GM12878 (cell line): Measurements from ENCODE around the gene TRNT1. TPM values are rescaled to one million over a fixed set of nuclear protein-coding genes. Genes with fewer than 3 reads are reported as not detected.

Experiments used
- ATAC-seq: fragments of 200-7000 bp; cut with Tn5 transposase; 3 replicates; pipeline ENCODE4 v1.9.1; 2020; ENCODE audit warnings: mild to moderate bottlenecking, moderate library complexity
- BruUV-seq: library from RNA; stranded (reverse); fragments of 400-500 nt; replicated peaks from 2 replicates; lab custom pipeline; 2021; lab: Mats Ljungman, UMichigan
- CTCF ChIA-PET: fragments of 300-600 bp; sonication (Branson Sonifier 250); formaldehyde crosslinking; extraction: SDS; loops from one replicate; lab custom pipeline; 2021; ENCODE audit warnings: inconsistent platforms; lab: Yijun Ruan, JAX
- POLR2A ChIA-PET: fragments of 350-600 bp; formaldehyde crosslinking; extraction: SDS; loops from one replicate; lab custom pipeline; 2021; ENCODE audit warnings: inconsistent platforms; lab: Charles Lee
- RAD21 ChIA-PET: fragments of 300-600 bp; sonication (Branson Sonifier 250); formaldehyde crosslinking; loops from one replicate; lab custom pipeline; 2023; ENCODE audit warnings: antibody characterized with exemption; ENCODE audit not compliant: unreplicated experiment; lab: Charles Lee
- SMC1A ChIA-PET: fragments of 300-600 bp; sonication (Branson Sonifier 250); formaldehyde crosslinking; loops from one replicate; lab custom pipeline; 2023; ENCODE audit not compliant: unreplicated experiment, uncharacterized antibody; lab: Charles Lee
- DNase-seq: peaks from one replicate; pipeline ENCODE4 v3.0.0-alpha.2; 2011; ENCODE audit warnings: low read depth, low spot score
- FAIRE-seq: peaks from 3 replicates; lab custom pipeline; 2011; peaks lifted over from hg19 to GRCh38; lab: Jason Lieb, UNC
- H2AFZ ChIP-seq: 2 replicates; pipeline ENCODE4 v1.6.0; 2011; ENCODE audit warnings: low read depth, low read length, control low read depth; ENCODE audit not compliant: control insufficient read depth
- H3K27ac ChIP-seq: 2 replicates; pipeline ENCODE4 v1.5.1; 2011; ENCODE audit warnings: control low read depth; ENCODE audit not compliant: control insufficient read depth, insufficient read depth
- H3K27me3 ChIP-seq, 2 experiments: replicated peaks in 1 of 2; 2 replicates each; pipeline versions ENCODE4 v1.6.0 to v1.6.1; 2011; ENCODE audit warnings: low read length in 1 of 2; ENCODE audit not compliant: control insufficient read depth in 2 of 2, insufficient read depth in 2 of 2
- H3K36me3 ChIP-seq, 2 experiments: 2 replicates each; pipeline ENCODE4 v1.5.1; 2011; ENCODE audit warnings: low read length in 1 of 2; ENCODE audit not compliant: control insufficient read depth in 2 of 2, insufficient read depth in 2 of 2
- H3K4me1 ChIP-seq: 2 replicates; pipeline ENCODE4 v1.6.1; 2011; ENCODE audit warnings: mild to moderate bottlenecking, low read length, moderate library complexity, mixed read lengths; ENCODE audit not compliant: control insufficient read depth, insufficient read depth
- H3K4me2 ChIP-seq: 2 replicates; pipeline ENCODE4 v1.6.0; 2011; ENCODE audit warnings: control low read depth; ENCODE audit not compliant: control insufficient read depth, insufficient read depth
- H3K4me3 ChIP-seq: fragments of 200-600 bp; sonication (generic); 2 replicates; pipeline ENCODE4 v1.5.1; 2016
- H3K79me2 ChIP-seq: 2 replicates; pipeline ENCODE4 v1.6.0; 2011; ENCODE audit warnings: low read length; ENCODE audit not compliant: control insufficient read depth, insufficient read depth
- H3K9ac ChIP-seq: 2 replicates; pipeline ENCODE4 v1.8.0; 2011; ENCODE audit warnings: low read length, control low read depth, mixed read lengths; ENCODE audit not compliant: control insufficient read depth, insufficient read depth
- H3K9me3 ChIP-seq: replicated peaks from 3 replicates; pipeline ENCODE4 v1.5.1; 2011; ENCODE audit warnings: mild to moderate bottlenecking, low read length; ENCODE audit not compliant: control insufficient read depth, insufficient read depth
- H4K20me1 ChIP-seq: 2 replicates; pipeline ENCODE4 v1.6.0; 2011; ENCODE audit not compliant: control insufficient read depth, insufficient read depth
- ATF2 ChIP-seq: IDR thresholded peaks from 2 replicates; pipeline ENCODE4 v1.6.1; 2012; ENCODE audit warnings: low read length, inconsistent platforms
- ATF3 ChIP-seq: IDR thresholded peaks from 2 replicates; pipeline ENCODE4 v1.6.1; 2011; ENCODE audit warnings: low read depth, mild to moderate bottlenecking, low read length, moderate library complexity, borderline replicate concordance; ENCODE audit errors: extremely low read depth
- HDAC6 ChIP-seq: fragments of 200-600 bp; sonication (generic); IDR thresholded peaks from one replicate; pipeline ENCODE4 v1.8.0; 2017; ENCODE audit warnings: antibody characterized with exemption; ENCODE audit not compliant: unreplicated experiment
- JUND ChIP-seq: IDR thresholded peaks from 2 replicates; pipeline ENCODE4 v1.6.1; 2012; ENCODE audit warnings: low read depth, mild to moderate bottlenecking, low read length, improper control_type of control experiment, moderate library complexity
- PML ChIP-seq: IDR thresholded peaks from 2 replicates; pipeline ENCODE4 v1.6.1; 2012; ENCODE audit warnings: low read length, inconsistent platforms
- POLR2AphosphoS2 ChIP-seq: IDR thresholded peaks from 2 replicates; pipeline ENCODE4 v1.6.1; 2011; ENCODE audit warnings: low read depth, mild to moderate bottlenecking, low read length, improper control_type of control experiment, moderate library complexity
- SIN3A ChIP-seq: IDR thresholded peaks from 2 replicates; pipeline ENCODE4 v1.6.1; 2012; ENCODE audit warnings: low read depth, low read length, improper control_type of control experiment
- SP1 ChIP-seq: IDR thresholded peaks from one replicate; pipeline ENCODE4 v1.6.1; 2011; ENCODE audit warnings: low read depth, low read length
- ZNF217 ChIP-seq: fragments of 450-650 bp; IDR thresholded peaks from 2 replicates; pipeline ENCODE4 v1.6.1; 2017; ENCODE audit warnings: antibody characterized with exemption, mild to moderate bottlenecking
- WGBS: methylation state at CpG from one replicate; pipeline ENCODE4 v1.1.6; 2016; ENCODE audit warnings: low lambda C conversion rate; ENCODE audit not compliant: insufficient replicate concordance, insufficient coverage; ENCODE audit errors: missing lambda C conversion rate; 5-methylcytosine and 5-hydroxymethylcytosine counted together
- in situ Hi-C: fragments of 300-500 bp; cut with MboI; formaldehyde crosslinking; loops from 9 replicates; pipeline ENCODE4 v1.14.3; 2018; ENCODE audit warnings: mixed read lengths
- intact Hi-C: fragments of 100-400 bp; cut with micrococcal nuclease; formaldehyde crosslinking; loops from one replicate; pipeline ENCODE4 v1.14.2; 2022; ENCODE audit not compliant: unreplicated experiment
- polyA plus RNA-seq, 11 experiments: library from polyadenylated mRNA; depleted of rRNA in 4 of 11; unstranded in 6 of 11; stranded (reverse) in 5 of 11; fragments of >200 nt; fragmentation: Nextera tagmentation in 4 of 11; fragmentation: Illumina TruSeq in 1 of 11; extraction: Ambion mirVana in 4 of 11; extraction: Trizol in 1 of 11; gene quantifications; 1 replicate in 1 of 11; 2 replicates in 10 of 11; pipeline versions ENCODE4 v1.2.1 to v1.2.3, GENCODE V29; 2011 to 2016; ENCODE audit warnings: inconsistent platforms in 2 of 11, missing spikeins in 2 of 11, low read depth in 1 of 11
- total RNA-seq, 4 experiments: library from RNA; depleted of rRNA in 3 of 4; stranded (reverse); fragments of >200 nt in 3 of 4; fragmentation: Illumina TruSeq in 1 of 4; extraction: Trizol in 1 of 4; gene quantifications; 2 replicates each; pipeline versions ENCODE4 v1.2.1 to v1.2.3, GENCODE V29; 2013 to 2021
- TF ChIP-seq, protein P1 (sequence below): fragments of 450-650 bp; IDR thresholded peaks from 2 replicates; pipeline ENCODE4 v1.6.1; 2017; ENCODE audit warnings: mild to moderate bottlenecking, low read depth, inconsistent platforms; ENCODE audit not compliant: poor library complexity, severe bottlenecking
- TF ChIP-seq, protein P2 (sequence below): fragments of 450-650 bp; conservative IDR thresholded peaks from 2 replicates; pipeline ENCODE4 v1.6.1; 2017; ENCODE audit warnings: mild to moderate bottlenecking, moderate library complexity

TRNT1 gene
- total and polyA plus RNA-seq, 10 of the 15 experiments (the other 5 are each of a cell fraction or from before 2014, with no cell fraction given): 28.6 to 54.9 (median 36.6) TPM

DNA sequence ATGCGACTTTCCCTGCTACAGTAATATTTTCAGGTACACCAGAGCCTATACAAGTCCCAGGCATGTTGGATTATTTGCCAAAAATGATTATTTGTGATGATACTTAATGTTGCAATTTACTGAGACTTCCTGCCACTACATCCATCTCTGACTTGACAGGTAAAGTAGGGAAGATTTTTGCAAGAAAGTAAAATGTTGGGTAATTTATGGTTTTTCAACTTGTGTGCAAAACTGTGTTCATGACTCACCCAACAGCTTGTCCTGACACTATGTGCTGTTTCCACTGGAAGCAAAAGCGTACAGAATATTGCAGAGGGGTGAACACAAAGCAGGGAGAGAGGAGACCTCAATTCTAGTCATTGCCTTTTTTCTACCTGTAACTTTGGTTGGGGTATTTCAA, 58.1 kb downstream of the TRNT1 start:
- Histone ChIP-seq H3K4me3 (no peak overlapping the region), H3K9me3 (no peaks in the 10 kb centered on the region), H3K27ac (no peak overlapping the region), H3K79me2 (no peaks in the 10 kb centered on the region), H3K4me2 (no peak overlapping the region), H4K20me1 (no peaks in the 10 kb centered on the region), H3K9ac (no peak overlapping the region), H3K4me1 (no peaks in the 10 kb centered on the region), H2AFZ (no peak overlapping the region), H3K36me3 (no peaks in the 10 kb centered on the region), H3K27me3 (peaks cover 0 to 2% of the 10 kb centered on the region in 2 experiments; a peak in 1 of 4 replicates)
- SMC1A ChIA-PET: no interaction called here
- 0% methylated on average over 2 of the region's 2 CpGs for WGBS
- ATAC-seq (no peak), FAIRE-seq (no peak), DNase-seq (no peak)
- CTCF ChIA-PET: no interaction called here
- intact Hi-C loops: no loop called here
- RAD21 ChIA-PET: no interaction called here
- TF ChIP-seq PML (no peak), SP1 (no peak), ZNF217 (no peak), ATF2 (no peak), POLR2AphosphoS2 (no peak), HDAC6 (no peak), SIN3A (no peak), ATF3 (no peak), JUND (no peak)
- TF ChIP-seq, protein P1, sequence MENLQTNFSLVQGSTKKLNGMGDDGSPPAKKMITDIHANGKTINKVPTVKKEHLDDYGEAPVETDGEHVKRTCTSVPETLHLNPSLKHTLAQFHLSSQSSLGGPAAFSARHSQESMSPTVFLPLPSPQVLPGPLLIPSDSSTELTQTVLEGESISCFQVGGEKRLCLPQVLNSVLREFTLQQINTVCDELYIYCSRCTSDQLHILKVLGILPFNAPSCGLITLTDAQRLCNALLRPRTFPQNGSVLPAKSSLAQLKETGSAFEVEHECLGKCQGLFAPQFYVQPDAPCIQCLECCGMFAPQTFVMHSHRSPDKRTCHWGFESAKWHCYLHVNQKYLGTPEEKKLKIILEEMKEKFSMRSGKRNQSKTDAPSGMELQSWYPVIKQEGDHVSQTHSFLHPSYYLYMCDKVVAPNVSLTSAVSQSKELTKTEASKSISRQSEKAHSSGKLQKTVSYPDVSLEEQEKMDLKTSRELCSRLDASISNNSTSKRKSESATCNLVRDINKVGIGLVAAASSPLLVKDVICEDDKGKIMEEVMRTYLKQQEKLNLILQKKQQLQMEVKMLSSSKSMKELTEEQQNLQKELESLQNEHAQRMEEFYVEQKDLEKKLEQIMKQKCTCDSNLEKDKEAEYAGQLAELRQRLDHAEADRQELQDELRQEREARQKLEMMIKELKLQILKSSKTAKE: no peak
- TF ChIP-seq, protein P2, sequence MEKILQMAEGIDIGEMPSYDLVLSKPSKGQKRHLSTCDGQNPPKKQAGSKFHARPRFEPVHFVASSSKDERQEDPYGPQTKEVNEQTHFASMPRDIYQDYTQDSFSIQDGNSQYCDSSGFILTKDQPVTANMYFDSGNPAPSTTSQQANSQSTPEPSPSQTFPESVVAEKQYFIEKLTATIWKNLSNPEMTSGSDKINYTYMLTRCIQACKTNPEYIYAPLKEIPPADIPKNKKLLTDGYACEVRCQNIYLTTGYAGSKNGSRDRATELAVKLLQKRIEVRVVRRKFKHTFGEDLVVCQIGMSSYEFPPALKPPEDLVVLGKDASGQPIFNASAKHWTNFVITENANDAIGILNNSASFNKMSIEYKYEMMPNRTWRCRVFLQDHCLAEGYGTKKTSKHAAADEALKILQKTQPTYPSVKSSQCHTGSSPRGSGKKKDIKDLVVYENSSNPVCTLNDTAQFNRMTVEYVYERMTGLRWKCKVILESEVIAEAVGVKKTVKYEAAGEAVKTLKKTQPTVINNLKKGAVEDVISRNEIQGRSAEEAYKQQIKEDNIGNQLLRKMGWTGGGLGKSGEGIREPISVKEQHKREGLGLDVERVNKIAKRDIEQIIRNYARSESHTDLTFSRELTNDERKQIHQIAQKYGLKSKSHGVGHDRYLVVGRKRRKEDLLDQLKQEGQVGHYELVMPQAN: no peak
- POLR2A ChIA-PET: no interaction called here
- no TSS peak for BruUV-seq
- in situ Hi-C loops: no loop called here
